Measurements from ENCODE around the gene PTPRG. TPM values are rescaled to one million over a fixed set of nuclear protein-coding genes. Genes with fewer than 3 reads are reported as not detected.

PTPRG gene
- total and polyA plus RNA-seq, 2 donors (not counting 3 experiments of a cell fraction or from before 2014, with no cell fraction given), result 8.9 to 39.1 TPM

GRCh38 chr3:61560517-61561373, 626 bp upstream of the PTPRG start:
- ChIA-PET CTCF (interaction anchor here (0.7 to 16.1 kb wide), 8 partner anchors 31 to 626 kb away, joined by 3 to 182 read pairs (median 4); no protein-coding TSS in a partner anchor), POLR2A (interaction anchor here (0.7 to 0.8 kb wide), 5 partner anchors 11 to 670 kb away, joined by 3 to 4 read pairs (median 3); no protein-coding TSS in a partner anchor)

More at GRCh38 chr3:61560517-61561373, 626 bp upstream of the PTPRG start:
- Histone ChIP-seq H3K79me2 (ENCODE audit: control insufficient read depth, insufficient read depth, low read length) (peaks cover 21% of the 10 kb centered on the region), H3K9me3 (replicated peaks; ENCODE audit: control insufficient read depth, insufficient read depth, low read length) (no peaks in the 10 kb centered on the region), H2AFZ (ENCODE audit: low read depth, low read length) (peak overlapping the region; percentile 59), H3K9ac (replicated peaks; ENCODE audit: extremely low read depth, insufficient read depth, low read length) (peak overlapping the region; percentile 81), H4K20me1 (replicated peaks; ENCODE audit: control insufficient read depth, extremely low read depth, insufficient read depth, low read length) (no peaks in the 10 kb centered on the region), H3K9me1 (replicated peaks; ENCODE audit: control insufficient read depth, extremely low read depth, insufficient read depth, low read length) (no peaks in the 10 kb centered on the region), H3K36me3 (ENCODE audit: control insufficient read depth in 2 of 2, extremely low read depth in 1 of 2, insufficient read depth in 2 of 2, low read length in 2 of 2) (no peaks in the 10 kb centered on the region), H3K27me3 (ENCODE audit: control insufficient read depth in 2 of 2, insufficient read depth in 2 of 2, low read length in 2 of 2) (no peaks in the 10 kb centered on the region), H3K4me1 (ENCODE audit: control insufficient read depth, extremely low read depth, insufficient read depth, low read length) (peaks cover 30% of the 10 kb centered on the region), H3K4me2 (ENCODE audit: insufficient read depth, low read length) (peak overlapping the region; percentile 94), H3K27ac (ENCODE audit: insufficient read depth, low read depth, low read length) (peak overlapping the region; percentile 76), H3K4me3 (replicated peaks in 1 of 3; ENCODE audit: insufficient read depth in 1 of 3, low read depth in 1 of 3, low read length in 3 of 3) (peak overlapping the region; percentile 64 to 93 (median 82))
- dilution Hi-C loops (cut with MboI; ENCODE audit: extremely low pct_ligation_motif_present, low sequenced_read_pairs), result no loop called here
- TF ChIP-seq JUN (IDR thresholded peaks at IDR 0.05; ENCODE audit: borderline replicate concordance, insufficient read depth, insufficient read length, low read depth) (no peak), CTCF (IDR thresholded peaks at IDR 0.05; ENCODE audit: extremely low read depth in 1 of 2, insufficient read depth in 1 of 2, low read depth in 1 of 2, low read length in 2 of 2) (peak in 1 of 2 donors; percentile 3), MYC (IDR thresholded peaks at IDR 0.05; ENCODE audit: low read depth, low read length) (no peak), POLR2AphosphoS5 (IDR thresholded peaks at IDR 0.05; ENCODE audit: insufficient read depth, low read depth, low read length) (peak; percentile 28), EZH2 (IDR thresholded peaks at IDR 0.05; ENCODE audit: borderline replicate concordance, low read depth, low read length, severe bottlenecking) (no peak), GATA2 (IDR thresholded peaks at IDR 0.05; ENCODE audit: insufficient read depth, insufficient read length, low read depth, low read length) (peak; percentile 82), MAX (IDR thresholded peaks at IDR 0.05; ENCODE audit: insufficient read depth, insufficient read length) (no peak)
- intact Hi-C loops (cut with micrococcal nuclease), result loop anchor here (1.0 to 5.0 kb wide), 5 partner anchors 308 to 759 kb away; partner anchors contain the start of gene FHIT
- BruUV-seq (replicated peaks), result TSS peak; percentile 55
- no peak for FAIRE-seq
- peak; percentile 78 for DNase-seq (ENCODE audit: low read depth, low spot score)
